Hematopoietic multipotent progenitor cell treated with erythropoietin and hydrocortisone succinate and interleukin-3 and kit ligand, for 6 days (in vitro differentiated cells): ENCODE data around the gene PREX1.
"Not testable (repeated sequence)": the region's sequence is repeated elsewhere in the genome, so short reads cannot be mapped to it uniquely, and the experiment has no call there.

Source experiments
- DNase-seq: peaks from one replicate; pipeline ENCODE4 v3.0.0-alpha.2; 2015

The PREX1 gene

GRCh38 chr20:48773837-48774418 lies 53.9 kb downstream of the PREX1 start:
- DNase-seq, result peak; percentile 65

DNA sequence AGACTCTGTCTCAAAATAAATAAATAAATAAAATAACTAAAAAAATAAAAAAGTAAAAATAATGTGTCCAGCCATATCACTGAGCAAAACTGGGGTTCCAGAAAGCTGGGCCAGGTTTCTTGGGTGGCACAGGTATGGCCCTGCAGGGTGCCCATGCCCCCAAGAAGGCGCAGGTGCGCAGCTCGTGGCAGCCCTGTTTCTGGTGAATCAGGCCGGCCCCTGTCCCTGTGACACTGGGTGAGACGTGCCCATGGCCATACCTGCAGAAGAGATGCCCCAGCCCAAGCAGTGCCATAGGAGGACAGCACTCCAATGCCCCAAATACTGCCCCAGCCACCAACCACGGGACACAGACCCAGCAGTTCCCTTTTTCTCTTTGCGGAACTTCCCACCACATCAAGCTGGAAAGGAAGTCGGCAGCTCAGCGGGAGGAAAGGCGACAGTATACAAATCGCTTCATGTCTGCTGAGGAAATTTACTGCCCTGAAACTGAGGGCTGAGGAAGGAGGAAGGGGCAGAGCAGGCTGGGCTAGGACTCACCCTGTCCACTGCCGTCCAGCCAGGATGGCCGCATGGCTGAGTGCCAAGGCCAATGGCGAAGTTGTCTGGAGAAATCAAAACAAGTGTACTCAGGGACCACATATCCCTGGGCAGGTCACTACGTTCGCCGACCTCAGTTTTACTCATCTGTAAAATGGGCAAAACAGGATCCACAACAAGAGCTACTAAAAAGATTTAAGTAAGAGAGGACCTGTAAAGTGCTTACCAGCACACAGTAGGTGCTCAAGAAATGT lies 55.4 kb downstream of the PREX1 start:
- DNase-seq, result peak; percentile 72

DNA sequence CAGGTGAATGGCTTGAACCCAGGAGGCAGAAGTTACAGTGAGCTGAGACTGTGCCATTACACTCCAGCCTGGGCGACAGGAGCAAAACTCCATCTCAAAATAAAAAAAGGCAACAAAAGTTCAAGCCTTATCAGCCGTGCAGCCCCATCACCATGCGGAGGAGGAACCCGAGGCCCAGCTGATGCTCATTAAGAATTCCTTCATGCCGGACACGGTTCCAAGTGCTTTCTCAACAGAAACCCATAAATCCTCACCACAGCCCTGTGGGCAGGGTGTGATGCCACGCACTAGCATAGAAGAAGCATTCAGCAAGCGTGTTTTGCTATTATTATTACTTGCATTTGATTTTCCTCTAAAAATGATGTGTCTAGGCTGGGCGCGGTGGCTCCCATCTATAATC lies 56.3 kb downstream of the PREX1 start:
- DNase-seq, result no peak

DNA sequence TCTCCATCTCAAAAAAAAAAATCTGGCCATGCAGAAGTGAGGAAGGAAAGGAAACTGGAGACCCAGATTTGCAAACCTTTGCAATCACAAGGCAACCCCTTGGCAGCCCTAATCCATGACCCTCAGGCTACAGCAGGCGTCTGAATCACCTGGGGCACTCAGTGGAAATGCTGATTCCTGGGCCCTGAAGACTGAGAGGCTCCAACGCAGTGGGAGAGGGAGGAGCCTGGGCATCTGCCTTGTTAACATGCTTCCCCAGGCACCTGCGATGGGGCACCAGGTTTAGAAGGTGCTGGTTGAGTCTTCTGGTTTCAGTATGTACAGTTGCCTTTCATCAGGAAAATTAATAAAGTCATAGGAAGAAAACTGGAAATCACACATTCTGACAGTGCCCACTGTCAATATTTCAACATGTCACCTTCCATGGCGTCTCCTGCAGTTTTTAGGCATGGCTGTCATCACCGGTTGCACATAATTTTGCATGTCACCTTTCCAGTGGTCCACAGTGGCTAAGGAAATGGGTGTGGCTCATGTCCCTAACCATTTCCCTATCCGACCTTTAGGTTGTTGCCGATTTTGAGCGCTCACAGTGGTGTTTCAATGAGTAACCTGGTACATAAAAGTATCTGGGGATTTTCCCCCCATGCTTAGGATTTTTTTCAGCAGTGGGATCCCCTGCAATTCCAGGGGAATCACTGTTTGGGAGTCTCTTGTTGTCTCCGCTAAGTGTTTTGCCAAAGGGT lies 56.9 kb downstream of the PREX1 start:
- DNase-seq, result no peak

GRCh38 chr20:48769069-48769983 lies 58.5 kb downstream of the PREX1 start:
- peak; percentile 60 for DNase-seq

GRCh38 chr20:48766961-48767960 lies 60.5 kb downstream of the PREX1 start:
- no peak for DNase-seq

DNA sequence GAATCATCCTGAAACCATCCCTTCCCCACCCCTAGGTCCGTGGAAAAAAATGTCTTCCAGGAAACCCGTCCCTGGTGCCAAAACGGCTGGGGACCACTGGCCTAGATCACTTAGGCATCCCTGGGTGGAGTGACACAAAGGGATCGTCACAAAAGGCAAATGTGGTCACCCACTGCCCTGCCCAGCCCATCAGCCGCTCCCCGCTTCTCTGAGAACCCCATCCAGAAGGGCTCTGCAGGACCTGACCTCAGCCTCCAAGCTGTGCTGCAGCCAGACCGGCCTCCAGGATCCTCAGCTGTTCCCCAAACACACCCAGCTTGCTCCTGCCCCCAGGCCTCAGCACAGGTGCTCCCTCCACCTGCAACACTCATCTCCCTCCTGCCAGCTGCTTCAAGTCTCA lies 61.6 kb downstream of the PREX1 start:
- DNase-seq, result no peak

GRCh38 chr20:48765359-48765758 lies 62.4 kb downstream of the PREX1 start:
- no peak for DNase-seq

DNA sequence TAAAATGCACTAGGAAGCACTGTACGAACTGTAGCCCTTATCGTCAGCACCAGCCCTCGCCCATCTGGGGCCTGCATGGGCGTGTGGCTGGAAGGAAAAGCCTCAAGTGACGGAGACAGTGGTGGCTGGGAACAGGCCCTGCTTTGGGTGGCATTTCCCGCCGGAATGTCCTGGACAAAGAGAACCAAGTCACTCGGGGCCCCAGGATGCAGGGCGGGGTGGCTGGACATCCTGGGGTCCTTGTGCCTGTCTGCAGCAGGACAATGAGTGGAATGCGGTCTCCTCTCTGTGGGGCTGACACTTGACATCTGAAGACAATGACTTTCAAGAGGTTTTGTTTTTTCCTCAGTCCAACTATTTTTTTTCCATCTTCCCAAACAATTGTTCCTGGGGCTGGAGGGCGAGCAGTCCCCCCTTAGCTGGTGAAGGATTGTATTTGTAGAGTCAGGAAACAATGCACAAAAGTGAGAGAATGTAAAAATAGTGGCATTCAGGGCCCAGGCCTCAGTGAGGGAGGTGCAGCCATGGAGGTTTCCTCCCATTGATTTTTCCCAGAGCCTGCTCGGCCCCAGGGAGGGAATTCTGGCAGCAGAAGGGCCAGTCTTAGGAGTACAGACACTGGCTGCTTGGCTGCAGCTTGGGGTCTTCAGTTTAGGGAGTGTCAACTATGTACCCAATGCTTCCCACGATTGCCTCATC lies 64.4 kb downstream of the PREX1 start:
- peak; percentile 87 for DNase-seq

GRCh38 chr20:48761874-48762273 lies 65.9 kb downstream of the PREX1 start:
- no peak for DNase-seq

DNA sequence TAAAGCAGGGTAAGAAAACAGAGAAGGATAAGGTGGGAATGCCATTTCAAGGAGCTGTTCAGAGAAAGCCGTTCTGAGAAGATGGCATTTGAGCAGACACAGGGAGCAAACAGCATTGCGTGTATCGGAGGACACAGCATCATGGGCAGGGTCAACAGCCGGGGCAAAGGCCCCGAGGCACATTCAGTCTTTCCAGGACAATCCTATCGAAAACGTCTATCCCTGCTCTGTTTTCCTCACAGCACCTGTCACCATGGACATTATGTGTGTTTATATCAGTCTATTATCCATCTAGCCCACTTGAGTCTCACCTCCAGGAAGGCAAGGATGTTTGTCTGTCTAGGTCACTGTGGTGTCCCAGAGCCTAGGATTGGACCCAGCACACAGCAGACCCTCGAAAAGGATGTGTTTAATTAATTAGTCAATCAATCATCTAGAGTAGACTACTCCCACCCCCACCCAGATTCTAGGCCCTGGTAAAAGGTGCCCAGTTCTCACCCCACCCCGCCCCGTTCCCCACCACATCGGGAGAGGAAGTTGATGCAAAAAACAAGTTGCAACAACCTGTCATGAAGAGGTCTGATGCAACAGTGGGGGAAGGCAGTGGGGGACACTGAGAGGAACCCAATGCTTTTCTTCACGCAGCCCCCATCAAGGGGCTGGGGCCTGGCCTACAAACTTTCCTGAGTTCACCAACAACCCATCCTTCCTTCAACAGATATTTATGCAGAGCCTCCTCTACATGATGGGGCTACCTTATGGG lies 66.6 kb downstream of the PREX1 start:
- peak; percentile 78 for DNase-seq

GRCh38 chr20:48760403-48760983 lies 67.3 kb downstream of the PREX1 start:
- DNase-seq, result peak; percentile 66

DNA sequence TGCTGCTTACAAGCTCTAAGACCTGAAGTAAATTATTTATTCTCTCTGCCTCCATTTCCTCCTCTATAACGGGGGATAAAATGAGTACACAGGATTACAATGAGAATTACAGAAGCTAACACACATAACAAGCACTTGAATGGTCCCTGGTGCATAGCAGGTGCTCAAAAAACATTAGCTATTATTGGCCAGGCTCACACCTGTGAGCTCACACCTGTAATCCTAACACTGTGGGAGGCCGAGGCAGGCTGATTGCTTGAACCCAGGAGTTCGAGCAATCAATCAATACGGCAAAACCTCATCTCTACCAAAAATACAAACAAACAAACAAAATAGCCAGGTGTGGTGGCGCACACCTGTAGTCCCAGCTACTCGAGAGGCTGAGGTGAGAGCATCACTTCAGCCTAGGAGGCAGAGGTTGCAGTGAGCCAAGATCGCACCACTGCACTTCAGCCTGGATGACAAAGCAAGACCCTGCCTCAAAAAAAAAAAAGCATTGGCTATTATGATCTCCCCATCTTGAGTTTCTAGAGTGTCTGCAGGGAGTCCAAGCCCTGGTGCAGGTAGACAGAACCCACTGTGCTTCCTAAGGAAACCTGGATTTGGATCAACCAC lies 68.1 kb downstream of the PREX1 start:
- no peak for DNase-seq

- DNase-seq, result peak; percentile 47
Measured at GRCh38 chr20:48758206-48758820, 69.5 kb downstream of the PREX1 start.

- DNase-seq, result not testable (repeated sequence)
Measured at GRCh38 chr20:48756774-48757173, 71.0 kb downstream of the PREX1 start.

DNA sequence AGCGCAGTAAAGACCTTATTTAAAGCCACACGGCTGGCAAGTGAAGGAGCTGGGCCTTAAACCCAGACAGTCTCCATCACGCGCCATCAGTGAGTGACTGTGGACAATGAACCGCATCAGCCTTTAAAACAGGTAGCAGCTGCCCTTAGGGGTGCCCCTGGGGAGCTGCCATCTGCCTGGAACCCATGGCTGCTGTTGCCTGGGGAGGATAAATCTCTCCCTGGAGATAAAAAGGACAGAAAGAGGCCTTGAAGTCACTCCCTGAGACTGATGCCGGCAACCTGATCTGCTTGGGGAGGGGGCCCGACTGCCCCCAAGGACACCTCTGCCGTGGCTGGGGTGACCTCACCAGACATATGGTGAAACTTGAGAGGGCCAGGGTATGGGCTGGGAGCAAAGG lies 73.5 kb downstream of the PREX1 start:
- DNase-seq, result no peak

DNA sequence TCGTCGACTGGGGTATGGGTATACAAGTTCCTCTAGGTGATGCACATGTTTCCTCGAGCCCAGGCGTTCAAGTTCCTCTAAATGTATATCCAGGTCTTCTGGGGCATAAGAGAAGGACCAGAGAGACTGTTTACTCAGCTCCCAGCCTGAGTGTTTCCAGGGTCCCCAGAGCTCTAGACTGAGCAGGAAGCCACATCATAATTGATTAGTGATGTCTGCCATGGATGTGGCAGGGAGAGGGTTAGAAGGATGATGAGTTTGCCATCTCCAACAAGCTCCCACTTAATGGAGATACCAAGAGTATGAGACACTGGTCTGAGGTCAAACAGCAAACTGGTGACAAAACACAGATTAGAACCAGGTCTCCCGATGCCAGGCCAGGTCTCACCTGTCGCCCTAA lies 74.8 kb downstream of the PREX1 start:
- no peak for DNase-seq

GRCh38 chr20:48751871-48752270 lies 75.9 kb downstream of the PREX1 start:
- no peak for DNase-seq
